Thyroid gland (tissue), 4 donors: ENCODE data around the gene GJC1. TPM values are rescaled to one million over a fixed set of nuclear protein-coding genes. Genes with fewer than 3 reads are reported as not detected.

Source experiments
- DNase-seq, 2 donors: peaks; one replicate each; pipeline ENCODE4 v3.0.0-alpha.2; 2019
- H3K27ac ChIP-seq, 3 donors: fragments of 200-600 bp; sonication (generic); 1 replicate in 2 of 3; 2 replicates in 1 of 3; pipeline ENCODE4 v1.5.1; 2016 to 2019; ENCODE audit warnings: mild to moderate bottlenecking in 1 of 3, moderate library complexity in 1 of 3
- H3K27me3 ChIP-seq: fragments of 200-600 bp; sonication (generic); one replicate; pipeline ENCODE4 v1.5.1; 2019
- H3K36me3 ChIP-seq, 2 donors: fragments of 200-600 bp; sonication (generic); one replicate each; pipeline ENCODE4 v1.5.1; 2016 to 2019
- H3K4me1 ChIP-seq, 2 donors: fragments of 200-600 bp; sonication (generic); one replicate each; pipeline ENCODE4 v1.5.1; 2017 to 2019
- H3K4me3 ChIP-seq, 3 donors: fragments of 200-600 bp; sonication (generic); replicated peaks in 1 of 3; 1 replicate in 2 of 3; 2 replicates in 1 of 3; pipeline ENCODE4 v1.5.1; 2016; ENCODE audit warnings: mild to moderate bottlenecking in 1 of 3
- H3K9me3 ChIP-seq: fragments of 200-600 bp; sonication (generic); one replicate; pipeline ENCODE4 v1.5.1; 2017
- CTCF ChIP-seq, 6 experiments: fragments of 200-600 bp in 3 of 6; fragments of 450-650 bp in 3 of 6; sonication (generic) in 3 of 6; IDR thresholded peaks; one replicate each; pipeline ENCODE4 v1.5.1; 2016 to 2019; ENCODE audit warnings: antibody characterized with exemption in 6 of 6, mild to moderate bottlenecking in 2 of 6, inconsistent platforms in 1 of 6, moderate library complexity in 1 of 6
- POLR2A ChIP-seq, 2 donors: fragments of 450-650 bp; IDR thresholded peaks; one replicate each; pipeline ENCODE4 v1.6.1; 2017; ENCODE audit warnings: antibody characterized with exemption in 2 of 2, mild to moderate bottlenecking in 2 of 2, moderate library complexity in 1 of 2
- WGBS, 2 donors: methylation state at CpG; one replicate each; pipeline ENCODE4 v1.1.5; 2017; 5-methylcytosine and 5-hydroxymethylcytosine counted together
- intact Hi-C: fragments of 100-400 bp; cut with DNase I; formaldehyde crosslinking; loops from one replicate; pipeline ENCODE4 v1.15.1; 2023
- total RNA-seq, 4 donors: library from RNA; depleted of rRNA; stranded (reverse); fragments of >200 nt; gene quantifications; one replicate each; pipeline ENCODE4 v1.2.3, GENCODE V29; 2016

The GJC1 gene
- total RNA-seq, 4 donors from 2014 or later = 1.4 to 6.1 (median 3.8) TPM

GRCh38 chr17:44766409-44767038 lies 63.6 kb downstream of the GJC1 start:
- H3K4me3 ChIP-seq = no peak overlapping the region
- H3K27me3 ChIP-seq = no peaks in the 10 kb centered on the region
- H3K27ac ChIP-seq = no peak overlapping the region
- intact Hi-C loops = no loop called here
- TF ChIP-seq CTCF (IDR thresholded peaks at IDR 0.05) (no peak), POLR2A (IDR thresholded peaks at IDR 0.05) (no peak)
- H3K4me1 ChIP-seq = no peaks in the 10 kb centered on the region
- no peak for DNase-seq
- WGBS, 2 donors = 48 to 60% methylated on average over 7 to 8 of the region's 8 CpGs
- H3K9me3 ChIP-seq = no peaks in the 10 kb centered on the region
- no peaks in the 10 kb centered on the region for H3K36me3 ChIP-seq

- H3K27me3 ChIP-seq = no peaks in the 10 kb centered on the region
- WGBS, 2 donors = 60 to 63% methylated on average over 11 of the region's 11 CpGs
- no peak overlapping the region for H3K27ac ChIP-seq
- no peaks in the 10 kb centered on the region for H3K9me3 ChIP-seq
- no peaks in the 10 kb centered on the region for H3K36me3 ChIP-seq
- no peaks in the 10 kb centered on the region for H3K4me1 ChIP-seq
- intact Hi-C loops = no loop called here
- TF ChIP-seq CTCF (IDR thresholded peaks at IDR 0.05) (no peak), POLR2A (IDR thresholded peaks at IDR 0.05) (no peak)
- no peak for DNase-seq
- H3K4me3 ChIP-seq = no peak overlapping the region
These were observed 64.1 kb downstream of the GJC1 start for GRCh38 chr17:44765965-44766364.

GRCh38 chr17:44763170-44763569 lies 66.9 kb downstream of the GJC1 start:
- intact Hi-C loops = no loop called here
- no peak overlapping the region for H3K4me3 ChIP-seq
- H3K27me3 ChIP-seq = peaks cover 12% of the 10 kb centered on the region
- no peak overlapping the region for H3K27ac ChIP-seq
- TF ChIP-seq POLR2A (IDR thresholded peaks at IDR 0.05) (no peak), CTCF (IDR thresholded peaks at IDR 0.05) (no peak)
- no peaks in the 10 kb centered on the region for H3K9me3 ChIP-seq
- WGBS, 2 donors = 82 to 88% methylated on average over 5 of the region's 5 CpGs
- peaks cover 6 to 13% of the 10 kb centered on the region in 2 donors for H3K4me1 ChIP-seq
- no peaks in the 10 kb centered on the region for H3K36me3 ChIP-seq
- no peak for DNase-seq

- Histone ChIP-seq H3K9me3 (no peaks in the 10 kb centered on the region), H3K4me3 (no peak overlapping the region), H3K36me3 (no peaks in the 10 kb centered on the region), H3K4me1 (peaks cover 6 to 13% of the 10 kb centered on the region in 2 donors), H3K27ac (no peak overlapping the region), H3K27me3 (peaks cover 12% of the 10 kb centered on the region)
- DNase-seq = no peak
- intact Hi-C loops = no loop called here
- WGBS, 2 donors = 72 to 82% methylated on average over 15 to 17 of the region's 17 CpGs
- TF ChIP-seq POLR2A (IDR thresholded peaks at IDR 0.05) (no peak), CTCF (IDR thresholded peaks at IDR 0.05) (no peak)
These were observed 67.9 kb downstream of the GJC1 start for GRCh38 chr17:44761932-44762810.
